22Rv1 (cell line): ENCODE results near the gene THSD4.

Experiments used
- CTCF ChIP-seq: fragments of 450-650 bp; IDR thresholded peaks from 2 replicates; pipeline ENCODE4 v1.5.1; 2017; ENCODE audit warnings: mild to moderate bottlenecking
- ZFX ChIP-seq: fragments of 450-650 bp; IDR thresholded peaks from 2 replicates; pipeline ENCODE4 v1.6.1; 2017; ENCODE audit warnings: antibody characterized with exemption, borderline replicate concordance

GRCh38 chr15:71494563-71495397, 379.5 kb downstream of the THSD4 start:
- no peak for TF ChIP-seq CTCF
- no peak for TF ChIP-seq ZFX
